GM21619 (cell line): ENCODE results near the gene ELAVL1.
"Not testable (repeated sequence)": the region's sequence is repeated elsewhere in the genome, so short reads cannot be mapped to it uniquely, and the experiment has no call there.

Experiments used
- ATAC-seq: cut with Tn5 transposase; IDR thresholded peaks from one replicate; pipeline ENCODE4 v1.9.1; 2021; ENCODE audit not compliant: unreplicated experiment

Gene ELAVL1

GRCh38 chr19:7970716-7971448 lies 34.6 kb downstream of the ELAVL1 start:
- ATAC-seq = no peak

- no peak for ATAC-seq
These were observed 35.9 kb downstream of the ELAVL1 start for GRCh38 chr19:7969555-7969939.

GRCh38 chr19:7968796-7969554 lies 36.5 kb downstream of the ELAVL1 start:
- ATAC-seq = no peak

- no peak for ATAC-seq
These were observed 37.2 kb downstream of the ELAVL1 start for GRCh38 chr19:7968008-7968795.

- ATAC-seq = no peak
These were observed 39.3 kb downstream of the ELAVL1 start for GRCh38 chr19:7965921-7966665.

GRCh38 chr19:7965259-7965841 lies 40.1 kb downstream of the ELAVL1 start:
- no peak for ATAC-seq

GRCh38 chr19:7963566-7963965 lies 41.9 kb downstream of the ELAVL1 start:
- no peak for ATAC-seq

GRCh38 chr19:7962644-7963268 lies 42.7 kb downstream of the ELAVL1 start:
- ATAC-seq = no peak

- no peak for ATAC-seq
These were observed 43.4 kb downstream of the ELAVL1 start for GRCh38 chr19:7961920-7962626.

- not testable (repeated sequence) for ATAC-seq
These were observed 44.4 kb downstream of the ELAVL1 start for GRCh38 chr19:7961082-7961481.

- ATAC-seq = no peak
These were observed 46.2 kb downstream of the ELAVL1 start for GRCh38 chr19:7959211-7959610.

GRCh38 chr19:7955696-7956095 lies 49.7 kb downstream of the ELAVL1 start:
- no peak for ATAC-seq

- no peak for ATAC-seq
These were observed 51.9 kb downstream of the ELAVL1 start for GRCh38 chr19:7953576-7953975.

- ATAC-seq = no peak
These were observed 52.4 kb downstream of the ELAVL1 start for GRCh38 chr19:7953060-7953459.

GRCh38 chr19:7947939-7948338 lies 57.5 kb downstream of the ELAVL1 start:
- ATAC-seq = no peak

- ATAC-seq = peak; percentile 32
These were observed 61.2 kb downstream of the ELAVL1 start for GRCh38 chr19:7944177-7944761.

GRCh38 chr19:7943444-7944176 lies 61.8 kb downstream of the ELAVL1 start, which contains the start of gene TIMM44:
TSS of gene TIMM44 (minus strand) at chr19:7943666. CDS start at chr19:7943651, 15 bp downstream.
- peak; percentile 94 for ATAC-seq

GRCh38 chr19:7942981-7943443 lies 62.4 kb downstream of the ELAVL1 start:
- ATAC-seq = peak; percentile 8
